WTC11 (cell line): ENCODE data around the gene PTPN11.

Source experiments
- CTCF ChIP-seq: fragments of 200-600 bp; IDR thresholded peaks from 2 replicates; pipeline ENCODE4 v1.8.0; 2022; ENCODE audit warnings: antibody characterized with exemption
- ETV6 ChIP-seq: sonication (generic); formaldehyde crosslinking; IDR thresholded peaks from 2 replicates; pipeline ENCODE4 v1.8.1; 2022; ENCODE audit warnings: mild to moderate bottlenecking, missing genetic modification reagents
- NFYB ChIP-seq: sonication (generic); formaldehyde crosslinking; conservative IDR thresholded peaks from 2 replicates; pipeline ENCODE4 v1.8.0; 2022; ENCODE audit warnings: low read depth, missing genetic modification reagents
- USF2 ChIP-seq: sonication (generic); formaldehyde crosslinking; IDR thresholded peaks from 2 replicates; pipeline ENCODE4 v1.8.1; 2023; ENCODE audit warnings: mild to moderate bottlenecking, missing genetic modification reagents, moderate library complexity
- ZNF317 ChIP-seq: sonication (generic); formaldehyde crosslinking; IDR thresholded peaks from 2 replicates; pipeline ENCODE4 v1.8.1; 2023; ENCODE audit warnings: low read depth, mild to moderate bottlenecking, moderate library complexity, missing genetic modification reagents, borderline replicate concordance

GRCh38 chr12:112421363-112421762 lies 2.6 kb downstream of the PTPN11 start:
- no peak for TF ChIP-seq ETV6 (CRISPR knock-in tag)
- TF ChIP-seq CTCF: no peak
- TF ChIP-seq USF2 (CRISPR knock-in tag): no peak
- TF ChIP-seq ZNF317: no peak
- no peak for TF ChIP-seq NFYB
